Neural progenitor cell (in vitro differentiated cells): Measurements from ENCODE around the gene FBP2. TPM values are rescaled to one million over a fixed set of nuclear protein-coding genes. Genes with fewer than 3 reads are reported as not detected.

Source experiments
- DNase-seq: peaks from one replicate; pipeline ENCODE4 v3.0.0-alpha.2; 2016; ENCODE audit warnings: low spot score
- H2AFZ ChIP-seq: fragments of 200-600 bp; sonication (generic); replicated peaks from 2 replicates; pipeline ENCODE4 v1.6.1; 2016; ENCODE audit warnings: antibody characterized with exemption
- H3F3A ChIP-seq: fragments of 200-600 bp; sonication (generic); 2 replicates; pipeline ENCODE4 v1.6.1; 2016; ENCODE audit warnings: antibody characterized with exemption, low read depth
- H3K27ac ChIP-seq: fragments of 200-600 bp; sonication (generic); 2 replicates; pipeline ENCODE4 v1.5.1; 2016; ENCODE audit warnings: mild to moderate bottlenecking
- H3K27me3 ChIP-seq: fragments of 200-600 bp; sonication (generic); 2 replicates; pipeline ENCODE4 v1.6.1; 2016; ENCODE audit warnings: mild to moderate bottlenecking, moderate library complexity
- H3K36me3 ChIP-seq: fragments of 200-600 bp; sonication (generic); 2 replicates; pipeline ENCODE4 v1.5.1; 2016
- H3K4me1 ChIP-seq: fragments of 200-600 bp; sonication (generic); 2 replicates; pipeline ENCODE4 v1.6.1; 2016; ENCODE audit warnings: mixed run types
- H3K4me2 ChIP-seq: fragments of 200-600 bp; sonication (generic); 2 replicates; pipeline ENCODE4 v1.6.1; 2016
- H3K4me3 ChIP-seq: fragments of 200-600 bp; sonication (generic); 2 replicates; pipeline ENCODE4 v1.5.1; 2016
- H3K79me2 ChIP-seq: fragments of 200-600 bp; sonication (generic); 2 replicates; pipeline ENCODE4 v1.6.1; 2016; ENCODE audit warnings: low read depth
- H3K9ac ChIP-seq: fragments of 200-600 bp; sonication (generic); 2 replicates; pipeline ENCODE4 v1.6.1; 2016
- H3K9me3 ChIP-seq: fragments of 200-600 bp; sonication (generic); 2 replicates; pipeline ENCODE4 v1.5.1; 2016; ENCODE audit warnings: low read depth
- H4K20me1 ChIP-seq: fragments of 200-600 bp; sonication (generic); 2 replicates; pipeline ENCODE4 v1.6.1; 2016; ENCODE audit warnings: low read depth
- H3K27ac Mint-ChIP-seq: 3 replicates; pipeline ENCODE4 v1.8.0; 2021; ENCODE audit warnings: mixed read lengths
- H3K27me3 Mint-ChIP-seq: 2 replicates; pipeline ENCODE4 v1.8.0; 2022; ENCODE audit warnings: low read depth, mild to moderate bottlenecking, inconsistent platforms, moderate library complexity, mixed read lengths; ENCODE audit not compliant: insufficient read depth
- H3K36me3 Mint-ChIP-seq: 3 replicates; pipeline ENCODE4 v1.8.0; 2021; ENCODE audit warnings: mixed read lengths
- H3K4me1 Mint-ChIP-seq: 3 replicates; pipeline ENCODE4 v1.8.0; 2021; ENCODE audit warnings: mixed read lengths
- H3K4me3 Mint-ChIP-seq: 3 replicates; pipeline ENCODE4 v1.8.0; 2021; ENCODE audit warnings: mild to moderate bottlenecking, moderate library complexity, mixed read lengths
- H3K9me3 Mint-ChIP-seq: 3 replicates; pipeline ENCODE4 v1.8.0; 2020; ENCODE audit warnings: mixed read lengths
- CTCF ChIP-seq: fragments of 200-600 bp; sonication (generic); IDR thresholded peaks from 2 replicates; pipeline ENCODE4 v1.5.1; 2017; ENCODE audit warnings: antibody characterized with exemption, mild to moderate bottlenecking
- EZH2 ChIP-seq: fragments of 200-600 bp; sonication (generic); IDR thresholded peaks from 2 replicates; pipeline ENCODE4 v1.6.1; 2017; ENCODE audit warnings: antibody characterized with exemption, mild to moderate bottlenecking, moderate library complexity
- EZH2phosphoT487 ChIP-seq: fragments of 200-600 bp; sonication (generic); IDR thresholded peaks from 2 replicates; pipeline ENCODE4 v1.6.1; 2017; ENCODE audit warnings: antibody characterized with exemption
- total RNA-seq: library from RNA; depleted of rRNA; stranded (reverse); fragments of >200 nt; gene quantifications from 2 replicates; pipeline ENCODE4 v1.2.3, GENCODE V29; 2015; ENCODE audit warnings: low replicate concordance

Gene FBP2
- total RNA-seq, 1 donor from 2014 or later, result not detected

DNA sequence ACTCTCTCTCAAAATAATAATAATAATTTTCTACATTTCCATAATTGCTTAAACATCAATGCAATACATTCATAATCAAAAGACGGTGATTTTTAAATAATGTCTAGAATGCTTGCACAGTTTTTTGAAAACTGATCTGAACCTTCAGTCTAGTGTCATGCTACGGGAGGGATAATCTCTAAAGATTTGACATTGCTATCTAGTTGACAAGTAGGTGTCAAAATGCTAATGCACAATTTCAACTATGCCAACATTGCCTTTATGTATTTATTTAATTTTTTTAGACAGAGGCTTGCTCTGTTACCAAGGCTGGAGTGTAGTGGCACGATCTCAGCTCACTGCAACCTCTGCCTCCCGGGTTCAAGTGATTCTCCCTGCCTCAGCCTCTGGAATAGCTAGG, 54.7 kb downstream of the FBP2 start:
- Mint-ChIP-seq H3K27ac (no peak overlapping the region), H3K27me3 (peaks cover 5% of the 10 kb centered on the region), H3K9me3 (no peaks in the 10 kb centered on the region), H3K4me1 (no peaks in the 10 kb centered on the region), H3K36me3 (no peaks in the 10 kb centered on the region), H3K4me3 (no peak overlapping the region)
- no peak overlapping the region for H2AFZ ChIP-seq
- H3K36me3 ChIP-seq, result no peaks in the 10 kb centered on the region
- H3K27me3 ChIP-seq, result no peaks in the 10 kb centered on the region
- no peak for TF ChIP-seq EZH2phosphoT487
- TF ChIP-seq CTCF, result no peak
- no peak for TF ChIP-seq EZH2
- no peaks in the 10 kb centered on the region for H4K20me1 ChIP-seq
- H3K4me2 ChIP-seq, result no peak overlapping the region
- no peaks in the 10 kb centered on the region for H3K79me2 ChIP-seq
- no peaks in the 10 kb centered on the region for H3F3A ChIP-seq
- no peak overlapping the region for H3K27ac ChIP-seq
- DNase-seq, result no peak
- H3K4me1 ChIP-seq, result no peaks in the 10 kb centered on the region
- H3K9ac ChIP-seq, result no peak overlapping the region
- no peak overlapping the region for H3K4me3 ChIP-seq
- H3K9me3 ChIP-seq, result no peaks in the 10 kb centered on the region

DNA sequence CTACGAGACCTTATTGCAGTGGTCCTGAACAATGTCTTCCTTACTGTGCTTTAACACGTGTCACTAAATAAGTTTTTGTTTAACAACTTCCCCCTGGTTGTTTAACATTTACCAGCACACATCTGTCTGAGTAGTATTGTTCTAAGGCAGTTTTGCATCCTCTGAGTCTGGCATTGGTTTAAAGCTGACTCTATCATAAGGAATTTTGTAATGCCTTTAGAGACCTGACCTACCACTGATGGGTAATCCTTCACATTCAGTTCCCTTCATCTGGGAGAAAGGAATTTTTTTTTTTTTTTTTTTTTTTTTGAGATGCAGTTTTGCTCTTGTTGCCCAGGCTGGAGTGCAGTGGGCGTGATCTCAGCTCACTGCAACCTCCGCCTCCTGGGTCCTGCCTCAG, 58.7 kb downstream of the FBP2 start:
- Histone ChIP-seq H2AFZ (no peak overlapping the region), H3K4me2 (no peak overlapping the region), H3K9ac (no peak overlapping the region), H3K9me3 (no peaks in the 10 kb centered on the region), H3K36me3 (no peaks in the 10 kb centered on the region), H3K4me1 (no peaks in the 10 kb centered on the region), H3K79me2 (no peaks in the 10 kb centered on the region), H3K27ac (no peak overlapping the region), H4K20me1 (no peaks in the 10 kb centered on the region), H3K27me3 (no peaks in the 10 kb centered on the region), H3F3A (no peaks in the 10 kb centered on the region), H3K4me3 (no peak overlapping the region)
- no peak for DNase-seq
- Mint-ChIP-seq H3K4me3 (no peak overlapping the region), H3K9me3 (no peaks in the 10 kb centered on the region), H3K27me3 (peaks cover 5% of the 10 kb centered on the region), H3K27ac (no peak overlapping the region), H3K4me1 (no peaks in the 10 kb centered on the region), H3K36me3 (no peaks in the 10 kb centered on the region)
- TF ChIP-seq EZH2phosphoT487, result no peak
- no peak for TF ChIP-seq CTCF
- TF ChIP-seq EZH2, result no peak

DNA sequence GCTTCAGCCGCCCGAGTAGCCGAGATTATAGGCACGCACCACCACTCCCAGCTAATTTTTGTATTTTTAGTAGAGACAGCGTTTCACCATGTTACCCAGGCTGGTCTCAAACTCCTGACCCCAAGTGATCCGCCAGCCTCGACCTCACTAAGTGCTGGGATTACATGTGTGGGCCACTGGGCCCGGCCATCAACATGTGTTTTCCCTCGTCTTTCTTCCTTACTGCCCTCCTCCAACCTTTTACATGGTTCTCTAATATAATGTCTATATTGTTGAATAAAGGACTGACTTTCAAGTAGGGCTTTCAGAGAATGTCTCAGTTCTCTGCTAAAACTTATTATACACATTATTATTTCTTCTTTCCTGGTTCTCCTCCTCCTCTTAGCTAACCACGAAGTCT, 60.0 kb downstream of the FBP2 start:
- no peak for TF ChIP-seq EZH2
- TF ChIP-seq CTCF, result no peak
- no peak for TF ChIP-seq EZH2phosphoT487
- H3K27ac Mint-ChIP-seq, result no peak overlapping the region

More for the DNA sequence above, 60.0 kb downstream of the FBP2 start:
- H3K36me3 ChIP-seq, result no peaks in the 10 kb centered on the region
- H3K9me3 ChIP-seq, result no peaks in the 10 kb centered on the region
- Mint-ChIP-seq H3K4me3 (no peak overlapping the region), H3K27me3 (peaks cover 5% of the 10 kb centered on the region), H3K36me3 (no peaks in the 10 kb centered on the region), H3K9me3 (no peaks in the 10 kb centered on the region), H3K4me1 (no peaks in the 10 kb centered on the region)
- H3F3A ChIP-seq, result no peaks in the 10 kb centered on the region
- H4K20me1 ChIP-seq, result no peaks in the 10 kb centered on the region
- DNase-seq, result no peak
- no peak overlapping the region for H3K4me3 ChIP-seq
- no peak overlapping the region for H3K4me2 ChIP-seq
- H3K4me1 ChIP-seq, result no peaks in the 10 kb centered on the region
- H3K9ac ChIP-seq, result no peak overlapping the region
- no peak overlapping the region for H2AFZ ChIP-seq
- no peaks in the 10 kb centered on the region for H3K27me3 ChIP-seq
- no peaks in the 10 kb centered on the region for H3K79me2 ChIP-seq
- no peak overlapping the region for H3K27ac ChIP-seq
